ENCODE measurements around the gene FAM83G.

Gene FAM83G

GRCh38 chr17:18966831-18967624 is 37.5 kb downstream of the FAM83G start:
- no peak for DNase-seq (ENCODE audit: extremely low read depth, low read depth)

GRCh38 chr17:18965530-18966236 is 38.9 kb downstream of the FAM83G start:
- H3K4me3 ChIP-seq (replicated peaks; ENCODE audit: low read depth, low read length) = no peak overlapping the region
- no peak for TF ChIP-seq CTCF (IDR thresholded peaks at IDR 0.05; ENCODE audit: low read depth, low read length, missing control alignments)
- no peak for DNase-seq (ENCODE audit: extremely low read depth, low read depth)

More at GRCh38 chr17:18966831-18967624, 37.5 kb downstream of the FAM83G start:
- H3K4me3 ChIP-seq (replicated peaks; ENCODE audit: low read depth, low read length) = no peak overlapping the region
- no peak for TF ChIP-seq CTCF (IDR thresholded peaks at IDR 0.05; ENCODE audit: low read depth, low read length, missing control alignments)

GRCh38 chr17:18964550-18964949 is 40.0 kb downstream of the FAM83G start:
- DNase-seq (ENCODE audit: extremely low read depth, low read depth) = no peak
- H3K4me3 ChIP-seq (replicated peaks; ENCODE audit: low read depth, low read length) = no peak overlapping the region
- TF ChIP-seq CTCF (IDR thresholded peaks at IDR 0.05; ENCODE audit: low read depth, low read length, missing control alignments) = no peak

- DNase-seq (ENCODE audit: extremely low read depth, low read depth) = no peak
- no peak for TF ChIP-seq CTCF (IDR thresholded peaks at IDR 0.05; ENCODE audit: low read depth, low read length, missing control alignments)
- H3K4me3 ChIP-seq (replicated peaks; ENCODE audit: low read depth, low read length) = no peak overlapping the region
Measured at GRCh38 chr17:18964018-18964351, 40.6 kb downstream of the FAM83G start.

- no peak for TF ChIP-seq CTCF (IDR thresholded peaks at IDR 0.05; ENCODE audit: low read depth, low read length, missing control alignments)
Measured at GRCh38 chr17:18963126-18964017, 41.2 kb downstream of the FAM83G start.

GRCh38 chr17:18962494-18962815 is 42.1 kb downstream of the FAM83G start:
- DNase-seq (ENCODE audit: extremely low read depth, low read depth) = no peak
- H3K4me3 ChIP-seq (replicated peaks; ENCODE audit: low read depth, low read length) = no peak overlapping the region
- no peak for TF ChIP-seq CTCF (IDR thresholded peaks at IDR 0.05; ENCODE audit: low read depth, low read length, missing control alignments)

More at GRCh38 chr17:18963126-18964017, 41.2 kb downstream of the FAM83G start:
- H3K4me3 ChIP-seq (replicated peaks; ENCODE audit: low read depth, low read length) = no peak overlapping the region
- DNase-seq (ENCODE audit: extremely low read depth, low read depth) = no peak
